ENCODE results near the gene TXNL4A.

Gene TXNL4A

DNA sequence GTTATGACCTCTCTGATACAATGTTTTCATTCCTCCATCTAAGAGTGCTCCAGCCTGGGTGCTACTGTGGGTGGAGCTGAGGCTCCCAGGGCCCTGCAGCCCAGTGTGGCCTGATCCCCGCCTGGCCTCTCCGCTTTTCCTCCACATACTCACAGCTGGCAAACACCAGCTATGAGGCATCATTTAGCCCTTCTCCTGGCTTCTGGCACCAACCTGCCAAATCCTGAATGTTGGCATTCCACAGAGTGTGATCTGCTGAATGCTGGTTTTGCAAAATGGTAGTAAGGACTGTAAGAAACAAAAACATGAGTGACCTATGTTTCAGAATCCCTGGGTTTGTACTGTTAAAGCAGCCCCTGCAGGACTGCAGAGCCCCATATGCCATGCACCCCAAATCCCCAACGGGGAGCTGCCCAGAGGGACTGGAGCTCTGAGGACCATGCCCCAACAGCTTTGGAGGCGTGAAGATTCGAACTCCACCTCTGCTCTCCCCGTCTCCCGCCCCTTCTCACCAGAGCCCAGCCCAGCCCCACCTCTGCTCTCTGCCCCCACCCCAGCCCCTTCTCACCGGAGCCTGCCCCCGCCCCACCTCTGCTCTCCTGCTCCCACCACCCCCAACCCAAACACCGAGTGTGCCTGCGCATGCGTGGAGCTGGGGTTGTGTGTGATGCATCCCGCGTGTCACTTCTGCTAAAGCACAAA is 41.2 kb downstream of the TXNL4A start:
- DNase-seq, result no peak

DNA sequence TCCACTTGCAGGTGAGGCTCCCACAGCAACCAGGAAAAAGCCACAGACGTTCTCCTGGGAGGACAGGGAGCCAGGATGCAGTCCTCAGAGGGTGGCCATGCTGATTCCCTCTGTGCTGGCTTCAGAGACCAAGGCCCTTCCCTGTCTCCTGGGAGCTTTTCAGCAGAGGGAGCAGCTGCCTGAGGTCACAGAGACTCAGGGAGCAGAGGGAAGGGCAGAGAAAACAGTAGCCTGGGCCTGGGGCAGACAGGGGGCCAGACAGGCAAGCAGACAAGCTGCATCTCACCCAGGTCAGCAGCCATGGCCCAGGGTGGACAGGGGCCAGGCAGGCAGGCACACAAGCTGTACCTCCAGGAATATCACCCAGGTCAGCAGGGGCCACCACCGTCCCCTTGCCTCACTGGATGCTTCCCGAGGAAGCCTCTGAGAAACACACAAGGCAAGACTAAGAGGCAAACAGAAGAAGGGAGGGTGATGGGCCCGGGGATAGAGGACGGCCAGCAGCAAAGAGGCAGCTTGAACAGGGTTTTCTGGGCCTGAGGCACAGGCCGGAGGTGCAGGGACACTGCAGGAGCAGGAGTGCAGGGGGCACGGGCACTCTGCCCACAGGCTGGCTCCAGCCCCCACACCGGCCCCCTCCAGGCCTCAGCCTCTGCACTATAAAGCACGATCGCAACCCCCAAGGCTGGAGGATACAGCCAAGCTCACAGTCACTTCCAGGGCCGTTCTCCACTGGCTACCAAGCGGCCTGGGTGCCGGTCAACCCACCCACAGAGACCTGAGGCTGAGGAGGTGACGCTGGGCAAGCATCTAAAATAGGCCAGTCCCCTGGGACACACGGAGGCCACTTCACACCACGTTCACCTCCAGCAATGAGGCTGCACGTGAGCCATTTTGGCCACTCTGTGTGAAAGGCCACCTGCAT is 43.0 kb downstream of the TXNL4A start:
- DNase-seq, result no peak

DNA sequence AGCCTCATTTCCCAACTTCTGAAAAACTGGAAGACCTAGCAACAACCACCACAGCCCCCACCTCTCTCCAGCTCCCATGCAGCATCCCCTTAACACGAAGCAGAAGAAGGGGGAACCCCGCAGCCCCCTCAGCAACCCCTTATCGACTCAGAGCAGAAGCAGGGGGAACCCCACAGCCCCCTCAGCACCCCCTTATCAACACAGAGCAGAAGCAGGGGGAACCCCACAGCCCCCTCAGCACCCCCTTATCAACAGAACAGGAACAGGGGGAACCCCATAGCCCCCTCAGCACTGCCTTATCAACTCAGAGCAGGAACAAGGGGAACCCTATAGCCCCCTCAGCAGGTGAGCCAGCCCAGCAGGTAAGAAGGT is 43.6 kb downstream of the TXNL4A start:
- DNase-seq, result no peak

DNA sequence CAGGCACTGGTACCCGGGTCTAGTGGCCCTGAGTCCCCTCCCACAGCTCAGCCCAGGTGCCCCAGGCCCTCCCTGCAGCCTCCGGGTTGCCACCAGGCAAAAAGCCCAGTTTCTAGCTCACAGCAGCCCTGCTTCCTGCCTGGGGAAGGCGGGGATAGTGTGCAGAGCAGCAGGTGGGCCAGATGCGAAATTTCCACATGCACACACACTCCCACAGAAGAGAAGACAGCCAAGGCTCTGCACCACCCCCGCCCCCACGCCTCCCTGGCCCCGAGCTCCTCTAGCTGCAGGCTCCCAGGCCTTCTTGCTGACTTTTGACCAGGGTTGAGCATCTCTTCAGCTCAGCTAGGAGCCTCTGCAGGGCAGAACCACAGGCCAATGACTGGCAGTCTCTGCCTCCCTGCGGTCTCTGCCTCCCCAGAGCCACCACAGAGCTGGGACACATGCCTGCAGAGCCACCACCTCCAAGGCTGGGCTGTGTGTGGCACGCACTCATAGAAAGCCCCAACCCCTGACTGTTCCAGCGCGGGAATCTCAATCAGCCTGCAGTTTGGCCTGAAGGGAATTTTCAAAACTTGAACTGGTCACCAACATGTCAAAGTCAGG is 44.1 kb downstream of the TXNL4A start:
- peak; percentile 49 for DNase-seq

DNA sequence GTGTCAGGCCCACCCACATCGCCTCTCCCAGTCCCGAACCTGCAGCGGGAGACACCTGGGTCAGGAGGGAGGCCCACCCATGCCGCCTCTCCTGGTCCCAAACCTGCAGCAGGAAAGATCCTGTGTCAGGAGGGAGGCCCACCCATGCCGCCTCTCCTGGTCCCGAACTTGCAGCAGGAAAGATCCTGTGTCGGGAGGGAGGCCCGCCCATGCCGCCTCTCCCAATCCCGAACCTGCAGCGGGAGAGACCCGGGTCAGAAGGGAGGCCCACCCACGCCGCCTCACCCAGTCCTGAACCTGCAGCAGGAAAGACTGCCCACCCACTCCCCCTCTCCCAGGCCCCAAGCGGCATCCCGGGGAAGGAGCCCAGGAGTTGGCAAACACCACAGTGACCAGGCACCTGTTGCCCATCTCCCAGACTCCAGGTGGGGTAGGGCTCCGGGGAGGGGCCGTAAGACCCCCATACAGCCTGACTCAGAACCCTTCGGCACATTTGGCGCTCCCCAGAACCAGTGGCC is 44.7 kb downstream of the TXNL4A start:
- no peak for DNase-seq

DNA sequence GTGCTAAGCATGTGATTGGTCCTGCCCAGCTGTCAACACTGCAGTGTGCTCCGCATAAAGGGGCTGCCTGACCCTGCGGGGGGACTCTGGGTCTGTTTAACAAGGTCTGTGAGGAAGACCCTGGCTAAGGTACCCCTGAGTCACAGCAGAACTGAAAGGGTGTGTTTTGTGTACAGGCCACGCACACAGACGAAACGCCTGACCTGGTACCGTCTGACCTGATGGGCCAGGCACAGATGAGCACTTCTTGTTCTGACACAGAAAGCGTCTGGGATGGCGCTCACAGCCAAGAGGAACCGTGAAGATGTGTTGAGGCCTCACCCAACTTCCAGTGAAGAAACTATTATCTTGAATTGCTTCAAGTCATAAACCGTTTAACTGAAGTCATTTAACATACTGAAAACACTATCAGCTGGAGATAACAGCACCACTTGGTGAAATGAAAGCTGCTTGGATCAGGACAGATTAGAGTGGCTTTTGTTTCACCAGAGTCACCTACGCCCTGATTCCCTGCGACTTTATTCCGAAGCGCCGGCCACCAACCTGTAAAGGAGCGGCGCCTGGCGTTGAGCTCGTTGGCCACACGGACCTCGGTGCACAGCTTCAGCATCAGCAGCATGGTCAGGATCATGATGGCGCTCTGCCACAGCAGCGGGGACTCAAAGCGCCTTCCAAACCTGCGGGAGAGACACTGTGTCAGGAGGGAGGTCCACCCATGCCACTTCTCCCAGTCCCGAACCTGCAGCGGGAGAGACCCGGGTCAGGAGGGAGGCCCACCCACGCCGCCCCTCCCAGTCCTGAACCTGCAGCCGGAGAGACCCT is 45.4 kb downstream of the TXNL4A start:
- DNase-seq, result no peak

DNA sequence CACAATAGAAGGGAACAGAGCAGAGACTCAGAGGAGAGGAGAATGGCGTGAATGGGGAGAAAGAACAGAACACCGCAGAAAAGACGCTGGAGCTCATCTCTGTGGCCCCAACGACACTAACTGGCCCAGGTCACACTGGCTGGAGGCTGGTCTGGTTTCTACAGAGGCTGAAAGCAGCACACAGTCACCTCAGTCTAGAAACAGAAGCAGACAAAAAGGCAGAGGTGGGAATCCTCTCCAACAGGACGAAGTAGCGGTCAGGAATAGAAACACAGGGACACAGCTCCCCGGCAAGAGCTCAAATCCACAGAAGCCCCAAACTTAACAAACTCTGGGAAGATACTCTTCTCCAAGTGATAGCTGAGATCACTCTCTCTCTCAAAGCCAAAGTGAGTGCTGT is 46.2 kb downstream of the TXNL4A start:
- DNase-seq, result no peak

DNA sequence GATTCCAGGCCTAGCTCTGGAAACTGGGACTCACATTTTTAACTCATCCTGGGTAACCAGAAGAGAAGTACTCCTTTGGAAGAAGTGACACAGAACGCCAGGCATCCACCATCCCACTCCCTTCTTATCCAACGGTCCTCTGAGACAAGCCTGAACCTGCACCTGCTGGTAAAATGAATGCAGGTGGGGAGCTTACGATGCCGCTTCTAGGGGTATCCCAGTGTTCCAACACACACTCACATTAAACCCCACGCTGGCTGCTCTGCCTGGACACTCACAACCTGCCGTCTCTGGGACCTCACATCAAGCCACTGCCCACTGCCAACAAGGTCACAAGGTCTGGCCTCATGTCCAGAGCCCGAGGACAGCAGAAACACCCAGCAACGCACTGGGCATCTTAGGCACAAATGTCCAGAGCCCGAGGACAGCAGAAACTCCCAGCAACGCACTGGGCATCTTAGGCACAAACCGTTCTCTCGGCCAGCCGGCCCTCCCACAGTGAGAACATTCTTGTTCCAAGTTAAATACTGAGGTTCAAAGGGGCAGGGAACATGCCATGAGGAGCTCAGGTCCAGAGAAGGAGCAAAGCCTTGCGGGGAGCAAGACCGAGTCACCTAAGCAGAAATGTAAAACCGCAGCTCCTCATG is 46.8 kb downstream of the TXNL4A start:
- DNase-seq, result no peak

DNA sequence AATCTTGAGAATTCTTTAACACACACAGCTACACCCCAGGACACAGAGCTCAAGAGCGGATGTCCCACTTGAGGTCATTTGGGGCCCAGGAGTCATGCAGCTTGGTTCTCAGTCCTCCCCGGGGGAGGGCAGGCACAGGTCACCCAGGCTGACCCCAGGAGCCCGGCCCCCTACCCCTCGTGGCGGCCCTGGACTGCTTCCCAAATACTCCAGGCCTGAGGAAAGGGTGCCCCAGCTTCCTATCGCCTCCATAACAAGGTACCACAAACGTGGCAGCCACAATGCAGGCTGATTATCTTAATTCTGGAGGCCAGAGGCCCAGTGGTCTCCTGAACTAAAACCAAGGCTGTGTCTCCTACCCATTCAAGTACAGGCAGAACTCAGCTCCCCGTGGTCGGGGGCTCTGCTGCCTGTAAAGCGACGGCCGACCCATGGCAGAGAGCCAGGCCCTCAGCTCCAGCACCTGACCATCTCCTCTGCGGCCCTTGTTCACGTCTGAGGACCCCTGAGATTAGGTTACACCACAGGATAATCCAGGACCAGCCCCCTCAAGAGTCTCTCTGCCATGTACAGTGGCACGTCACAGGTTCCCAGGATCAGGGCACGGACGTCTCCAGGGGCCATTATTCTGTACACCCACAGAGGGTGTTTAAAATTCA is 47.4 kb downstream of the TXNL4A start:
- no peak for DNase-seq

DNA sequence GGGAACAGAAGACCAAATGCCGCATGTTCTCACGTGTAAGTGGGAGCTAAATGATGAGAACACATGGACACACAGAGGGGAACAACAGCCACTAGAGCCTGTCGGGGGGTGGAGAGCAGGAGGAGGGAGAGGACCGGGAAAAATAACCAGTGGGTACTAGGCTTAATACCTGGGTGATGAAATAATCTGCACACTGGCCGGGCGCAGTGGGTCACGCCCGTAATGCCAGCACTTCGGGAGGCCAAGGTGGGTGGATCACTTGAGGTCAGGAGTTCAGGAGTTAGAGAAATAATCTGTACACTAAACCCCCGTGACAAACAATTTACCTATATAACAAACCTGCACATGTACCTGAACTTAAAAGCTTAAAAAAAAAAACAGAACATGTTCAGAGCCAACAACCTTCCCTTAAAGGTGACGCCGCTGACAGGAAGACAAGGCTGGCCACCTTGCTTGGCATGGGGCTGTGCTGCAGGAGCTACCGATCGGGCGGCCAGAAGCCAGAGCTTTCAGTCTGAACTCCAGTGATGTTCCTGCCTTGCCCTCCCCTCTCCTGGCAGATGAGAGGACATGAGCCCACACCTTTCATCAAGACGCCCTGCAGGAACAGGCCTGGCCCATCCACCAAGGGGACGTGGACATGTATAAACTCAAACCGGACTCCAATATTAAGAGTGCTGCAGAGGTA is 48.1 kb downstream of the TXNL4A start:
- DNase-seq, result no peak

DNA sequence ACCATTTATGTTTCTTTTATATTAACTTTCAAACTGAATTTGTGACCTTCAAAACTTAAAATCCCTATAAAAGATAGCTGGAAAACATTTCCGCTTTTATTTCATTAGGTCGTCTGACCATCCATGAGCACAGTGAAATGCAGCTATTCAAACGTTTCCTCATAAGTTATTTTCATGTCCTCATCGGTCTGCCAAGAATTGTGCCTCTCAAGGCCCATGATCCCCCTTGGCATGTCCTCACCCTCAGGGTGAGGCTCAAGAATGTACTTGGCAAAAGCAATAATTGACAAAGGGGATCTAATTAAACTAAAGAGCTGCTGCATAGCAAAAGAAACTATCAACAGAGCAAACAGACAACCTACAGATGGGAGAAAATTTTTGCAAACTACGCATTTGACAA is 49.3 kb downstream of the TXNL4A start:
- no peak for DNase-seq

DNA sequence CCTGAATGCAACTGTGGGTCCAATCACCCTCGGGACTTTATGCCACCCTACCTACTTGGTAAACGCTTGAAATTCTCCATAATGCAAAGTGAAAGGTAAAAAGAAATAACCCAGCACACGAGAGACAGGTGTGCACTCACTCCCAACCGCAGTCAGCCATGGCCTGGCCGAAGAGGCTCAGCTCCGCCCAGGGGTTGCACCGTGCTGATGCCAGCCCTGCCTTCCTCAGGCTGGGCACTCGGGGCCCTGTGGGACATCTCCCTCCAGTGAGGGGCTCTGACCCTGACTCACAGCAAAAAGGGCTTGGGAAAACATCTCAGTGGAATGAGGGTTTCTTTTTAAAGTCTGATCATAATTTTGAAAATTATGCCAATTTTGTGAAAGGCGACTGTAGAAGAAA is 50.2 kb downstream of the TXNL4A start:
- DNase-seq, result no peak

DNA sequence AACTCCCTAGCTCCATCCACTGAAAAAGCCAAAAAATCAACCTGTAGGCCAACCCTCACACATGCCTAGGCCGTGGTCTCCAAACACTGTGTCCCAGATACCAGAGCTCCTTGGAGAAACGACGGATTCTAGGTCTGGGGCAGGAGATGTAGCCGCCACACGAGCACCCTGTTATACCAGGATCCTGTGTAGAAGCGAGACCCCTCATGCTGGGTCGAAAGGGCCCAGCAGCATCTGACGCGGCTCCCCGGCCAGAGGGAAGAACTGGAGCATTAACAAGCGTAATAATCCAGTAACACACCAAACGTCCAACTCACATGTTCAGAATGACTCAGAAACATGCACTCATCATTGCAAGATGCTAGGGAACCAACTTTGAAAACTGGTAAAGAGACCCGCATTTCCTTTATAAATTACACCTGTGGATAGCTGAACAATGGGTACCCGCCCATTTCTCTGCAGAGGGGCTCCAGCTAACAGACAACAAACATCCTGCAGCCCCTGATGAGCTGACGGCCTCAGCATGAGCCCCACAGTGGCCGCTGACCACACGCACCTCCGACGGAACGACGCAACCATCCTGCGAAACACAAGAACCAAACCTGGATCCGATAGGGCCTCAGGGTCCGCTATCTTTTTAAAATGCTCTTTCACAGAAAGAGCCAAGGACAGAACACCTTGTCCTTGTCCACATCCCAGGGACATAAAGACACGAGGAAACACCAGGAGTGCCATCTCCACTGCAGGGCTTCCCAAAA is 51.1 kb downstream of the TXNL4A start:
- no peak for DNase-seq

DNA sequence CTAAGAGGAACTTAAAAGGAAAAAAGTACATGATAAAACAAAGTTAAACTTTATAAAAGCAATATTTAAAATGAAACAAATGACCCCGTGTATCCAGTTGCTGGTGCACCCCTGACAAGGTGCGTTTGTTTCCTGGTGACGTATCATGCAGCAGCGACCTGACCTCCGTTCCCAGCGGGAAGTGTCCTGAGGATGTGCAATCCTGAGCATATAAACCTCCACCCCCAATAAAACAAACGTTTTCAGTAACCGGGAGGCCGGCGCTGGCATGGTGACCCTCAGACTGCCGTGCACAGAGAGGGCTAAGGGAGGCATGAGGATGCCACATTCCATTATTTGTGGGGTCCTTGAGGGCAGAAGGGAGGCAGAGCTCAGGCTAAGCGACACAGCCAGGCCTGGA is 51.7 kb downstream of the TXNL4A start:
- no peak for DNase-seq

DNA sequence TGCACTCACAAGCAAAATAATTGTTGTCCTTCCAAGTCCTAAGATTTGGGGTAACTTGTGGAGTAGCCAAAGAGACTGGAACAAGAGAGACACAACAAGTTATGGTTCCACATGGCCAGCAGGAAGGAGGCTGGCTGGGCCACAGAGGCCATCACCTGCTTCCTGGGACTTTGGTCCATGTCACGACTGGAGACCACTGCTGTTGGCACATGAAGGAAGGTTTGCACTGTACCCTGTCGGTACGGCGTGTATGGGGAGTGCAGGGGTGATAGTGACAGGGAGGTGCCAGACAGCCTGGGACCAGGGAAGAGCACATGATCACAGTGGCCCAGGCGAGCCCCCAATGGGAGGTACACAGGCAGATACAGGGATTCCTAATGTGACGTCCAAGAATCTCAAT is 52.4 kb downstream of the TXNL4A start:
- DNase-seq, result no peak

DNA sequence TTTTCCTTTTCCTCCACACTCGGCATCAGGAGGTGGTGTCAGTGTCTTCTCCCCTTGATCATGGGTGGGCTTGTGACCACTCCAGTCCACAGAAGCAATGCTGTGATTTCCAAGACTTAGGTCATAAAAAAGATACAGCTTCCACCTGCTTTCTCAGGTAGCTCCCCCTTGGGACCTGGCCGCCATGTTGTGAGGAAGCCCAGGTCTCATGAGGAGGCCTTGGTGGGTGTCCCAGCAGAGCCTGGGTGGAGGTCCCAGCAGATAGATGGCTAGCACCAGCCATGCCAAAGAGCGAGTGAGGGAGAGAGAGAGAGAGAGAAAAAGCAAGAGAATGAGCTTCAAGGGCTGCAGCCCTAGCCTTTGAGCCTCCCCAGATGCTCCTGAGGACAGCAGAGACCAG is 52.9 kb downstream of the TXNL4A start:
- DNase-seq, result no peak

DNA sequence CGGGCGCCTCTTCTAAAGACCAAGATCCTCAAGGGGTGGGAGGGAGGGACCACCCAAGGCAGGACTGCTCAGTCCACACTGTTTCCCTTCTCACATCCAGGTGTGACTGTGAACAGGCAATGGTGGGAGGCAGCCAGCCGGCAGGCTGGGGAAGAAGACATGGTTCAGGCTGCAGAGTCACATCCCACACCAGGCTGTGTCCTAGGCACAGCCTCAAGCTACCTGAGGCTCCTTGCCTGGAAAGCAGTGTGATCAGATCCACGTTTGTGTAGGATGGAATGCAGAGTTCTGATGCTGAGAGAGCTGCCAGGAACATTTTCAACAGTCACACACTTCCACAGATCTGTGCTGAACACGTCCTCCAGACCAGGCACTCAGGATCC is 53.3 kb downstream of the TXNL4A start:
- DNase-seq, result no peak

DNA sequence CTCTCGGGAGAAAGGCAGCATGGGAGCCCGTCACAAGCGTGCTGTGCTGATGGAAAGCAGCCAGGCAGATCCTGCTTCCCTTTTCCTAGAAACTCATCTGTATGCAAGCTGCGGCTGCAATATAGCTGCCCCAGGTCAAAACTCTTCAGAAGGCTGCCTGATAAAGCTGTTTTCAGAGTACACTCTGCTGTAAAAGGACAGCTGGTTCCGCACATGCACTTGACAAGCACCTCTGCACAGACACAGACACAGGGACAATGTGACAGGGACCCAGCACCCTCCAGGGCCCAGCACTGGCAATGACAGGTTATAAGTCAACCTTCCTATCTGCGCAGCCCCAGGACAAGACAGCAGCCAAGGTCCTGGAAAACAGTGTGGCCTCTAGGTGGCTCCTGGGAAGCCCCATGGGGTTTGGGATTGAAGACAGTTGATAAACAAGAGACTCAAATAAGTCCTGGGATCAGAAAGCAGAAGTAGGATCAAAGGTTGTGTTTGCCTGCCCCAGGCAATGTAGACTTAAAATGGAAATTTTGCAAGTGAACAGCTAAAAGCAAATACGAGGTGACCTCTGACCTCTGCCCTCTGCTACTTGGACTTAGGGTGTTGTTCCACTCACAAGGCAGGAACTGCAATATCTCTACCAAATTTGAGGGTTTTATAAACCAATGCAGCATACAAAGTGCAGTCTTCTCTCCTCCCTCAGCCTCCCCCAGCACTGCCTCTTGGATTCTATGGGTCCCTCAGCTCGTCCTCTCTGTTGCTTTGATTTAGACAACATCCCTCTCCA is 53.9 kb downstream of the TXNL4A start:
- no peak for DNase-seq

DNA sequence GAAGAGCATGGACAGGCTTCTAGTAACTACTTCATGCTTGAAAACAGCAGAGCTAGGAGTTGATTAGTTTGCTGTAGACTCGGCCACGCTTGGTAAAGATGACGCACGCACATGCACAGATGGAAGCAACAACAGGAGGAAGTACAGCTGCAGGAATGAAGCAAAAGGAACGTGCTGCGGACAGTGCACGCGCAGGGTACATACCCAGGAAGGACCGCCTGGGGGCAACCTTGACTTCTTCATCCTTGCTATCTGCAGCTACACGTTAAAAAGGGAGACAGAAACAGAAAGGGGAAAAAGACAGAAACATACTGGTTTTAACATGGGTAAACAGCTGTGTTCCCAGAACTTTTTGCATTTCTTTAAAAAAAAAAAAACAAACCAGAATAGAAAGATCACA is 54.6 kb downstream of the TXNL4A start:
- DNase-seq, result no peak

DNA sequence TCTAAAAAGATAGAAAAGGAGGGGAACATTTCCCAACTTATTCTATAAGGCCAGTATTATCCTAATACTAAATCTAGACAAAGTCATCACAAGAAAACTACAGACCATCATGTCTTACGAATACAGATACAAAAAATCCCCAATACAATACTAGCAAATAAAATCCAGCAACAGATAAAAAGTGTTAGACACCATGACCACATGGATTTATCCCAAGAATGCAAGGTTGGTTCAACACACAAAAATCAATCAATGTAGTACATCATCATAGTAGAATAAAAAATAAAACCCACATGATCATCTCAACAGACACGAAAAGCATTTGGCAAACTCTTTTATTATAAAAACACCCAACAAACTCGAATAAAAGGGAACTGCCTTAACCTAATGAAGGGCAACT is 55.5 kb downstream of the TXNL4A start:
- no peak for DNase-seq

All from activated CD4-positive, alpha-beta T cell treated with anti-CD3 and anti-CD28 coated beads for 48 hours (primary cell).